CD4-positive, CD25-positive, alpha-beta regulatory T cell (primary cell): ENCODE data around the gene SWT1. TPM values are rescaled to one million over a fixed set of nuclear protein-coding genes. Genes with fewer than 3 reads are reported as not detected.

Experiments used
- ATAC-seq, 2 donors: fragments of 150-1000 bp; cut with Tn5 transposase; one replicate each; pipeline ENCODE4 v1.10.0; 2021; ENCODE audit warnings: low read depth in 2 of 2, moderate number of reproducible peaks in 2 of 2, moderate library complexity in 1 of 2
- DNase-seq, 3 donors: peaks; one replicate each; pipeline versions ENCODE4 v3.0.0 to v3.0.0-alpha.2; 2012 to 2022; ENCODE audit warnings: mixed read lengths in 1 of 3
- H3K27ac ChIP-seq: one replicate; pipeline ENCODE4 v1.7.0; 2013; ENCODE audit warnings: mild to moderate bottlenecking, low read length; ENCODE audit not compliant: insufficient read depth, poor library complexity, severe bottlenecking
- H3K27me3 ChIP-seq: one replicate; pipeline ENCODE4 v1.7.0; 2013; ENCODE audit warnings: low read length; ENCODE audit not compliant: control insufficient read depth, insufficient read depth
- H3K36me3 ChIP-seq: one replicate; pipeline ENCODE4 v1.7.0; 2013; ENCODE audit warnings: mild to moderate bottlenecking, low read length, moderate library complexity; ENCODE audit not compliant: control insufficient read depth, insufficient read depth
- H3K4me1 ChIP-seq: 2 replicates; pipeline ENCODE4 v1.7.0; 2013; ENCODE audit warnings: mild to moderate bottlenecking, low read length; ENCODE audit not compliant: insufficient read depth, control insufficient read depth, poor library complexity, severe bottlenecking
- H3K4me3 ChIP-seq: one replicate; pipeline ENCODE4 v1.7.0; 2013; ENCODE audit warnings: low read depth, mild to moderate bottlenecking, low read length, moderate library complexity
- H3K9me3 ChIP-seq, 2 experiments: 1 replicate in 1 of 2; 2 replicates in 1 of 2; pipeline ENCODE4 v1.7.0; 2013; ENCODE audit warnings: low read length in 2 of 2, mild to moderate bottlenecking in 1 of 2, moderate library complexity in 1 of 2; ENCODE audit not compliant: control insufficient read depth in 2 of 2
- H3K27ac Mint-ChIP-seq, 3 donors: one replicate each; pipeline ENCODE4 v1.8.0; 2020 to 2022; ENCODE audit warnings: mild to moderate bottlenecking in 3 of 3, mixed read lengths in 3 of 3, moderate library complexity in 2 of 3
- H3K27me3 Mint-ChIP-seq: one replicate; pipeline ENCODE4 v1.8.0; 2022; ENCODE audit warnings: mild to moderate bottlenecking, mixed read lengths
- H3K36me3 Mint-ChIP-seq: one replicate; pipeline ENCODE4 v1.8.0; 2020; ENCODE audit warnings: mixed read lengths
- H3K4me1 Mint-ChIP-seq, 4 donors: one replicate each; pipeline ENCODE4 v1.8.0; 2020 to 2022; ENCODE audit warnings: mixed read lengths in 4 of 4, mild to moderate bottlenecking in 1 of 4
- H3K4me3 Mint-ChIP-seq, 4 donors: one replicate each; pipeline ENCODE4 v1.8.0; 2020 to 2022; ENCODE audit warnings: mild to moderate bottlenecking in 4 of 4, mixed read lengths in 4 of 4, moderate library complexity in 3 of 4
- H3K9me3 Mint-ChIP-seq, 7 donors: one replicate each; pipeline ENCODE4 v1.8.0; 2020 to 2022; ENCODE audit warnings: mixed read lengths in 7 of 7, mild to moderate bottlenecking in 3 of 7, moderate library complexity in 2 of 7
- polyA plus RNA-seq, 4 donors: library from polyadenylated mRNA; unstranded; fragments of 300-500 nt; fragmentation: Illumina TruSeq; gene quantifications; one replicate each; pipeline ENCODE4 v1.2.3, GENCODE V29; 2021
- total RNA-seq: library from RNA; stranded (reverse); gene quantifications from one replicate; pipeline ENCODE4 v1.2.3, GENCODE V29; 2022

SWT1 gene
- total and polyA plus RNA-seq, 5 donors from 2014 or later: 6.0 to 9.8 (median 8.1) TPM

DNA sequence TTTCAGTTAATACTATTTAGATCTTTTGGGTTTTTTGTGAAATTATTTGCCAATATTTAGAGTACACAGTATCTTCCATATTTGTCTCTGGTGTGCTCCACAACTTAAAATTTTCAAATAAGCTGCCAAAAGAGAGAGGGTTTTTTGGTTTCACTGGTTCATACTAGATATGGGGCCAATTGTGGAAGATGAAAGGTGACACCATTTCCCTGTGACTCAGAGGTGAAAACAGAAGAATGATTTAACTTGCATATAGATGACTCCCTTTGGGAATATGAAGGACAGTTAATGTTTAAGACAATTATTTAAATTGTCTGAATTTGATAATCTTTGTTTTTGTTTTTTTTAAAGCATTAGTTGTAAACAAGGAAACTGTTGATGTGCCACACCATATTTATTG lies 122.6 kb downstream of the SWT1 start:
- H3K27ac ChIP-seq: no peak overlapping the region
- Mint-ChIP-seq H3K4me3 (no peak overlapping the region), H3K9me3 (peaks cover 0 to 12% (median 2%) of the 10 kb centered on the region in 7 donors), H3K4me1 (peaks cover 36 to 56% (median 48%) of the 10 kb centered on the region in 4 donors), H3K36me3 (peaks cover 18% of the 10 kb centered on the region), H3K27ac (peak overlapping the region in 2 of 3 donors; percentile 4 to 91), H3K27me3 (no peaks in the 10 kb centered on the region)
- H3K27me3 ChIP-seq: no peaks in the 10 kb centered on the region
- ATAC-seq: no peak
- no peaks in the 10 kb centered on the region for H3K9me3 ChIP-seq
- no peak for DNase-seq
- no peak overlapping the region for H3K4me3 ChIP-seq
- no peaks in the 10 kb centered on the region for H3K36me3 ChIP-seq
- H3K4me1 ChIP-seq: peaks cover 43% of the 10 kb centered on the region

DNA sequence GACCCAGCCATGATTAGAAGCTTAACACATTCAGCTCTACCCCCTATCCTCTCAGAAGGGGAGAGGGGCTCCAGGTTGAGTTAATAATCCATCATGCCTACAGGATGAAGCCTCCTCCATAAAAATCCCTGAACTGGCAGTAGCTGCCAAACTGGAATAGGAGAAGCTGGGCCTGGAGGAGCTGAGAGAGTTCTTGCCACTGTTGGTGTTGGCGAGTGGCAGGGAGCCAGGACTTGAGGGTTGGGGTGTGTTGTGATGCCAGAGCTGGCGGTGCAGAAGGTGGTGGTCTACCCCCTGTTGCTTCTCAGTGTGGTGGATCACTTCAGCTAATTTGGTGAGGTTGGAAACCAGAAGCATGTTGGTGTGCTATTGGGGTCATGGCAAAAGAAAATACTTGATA lies 123.6 kb downstream of the SWT1 start:
- H3K4me3 ChIP-seq: peak overlapping the region; percentile 37

DNA sequence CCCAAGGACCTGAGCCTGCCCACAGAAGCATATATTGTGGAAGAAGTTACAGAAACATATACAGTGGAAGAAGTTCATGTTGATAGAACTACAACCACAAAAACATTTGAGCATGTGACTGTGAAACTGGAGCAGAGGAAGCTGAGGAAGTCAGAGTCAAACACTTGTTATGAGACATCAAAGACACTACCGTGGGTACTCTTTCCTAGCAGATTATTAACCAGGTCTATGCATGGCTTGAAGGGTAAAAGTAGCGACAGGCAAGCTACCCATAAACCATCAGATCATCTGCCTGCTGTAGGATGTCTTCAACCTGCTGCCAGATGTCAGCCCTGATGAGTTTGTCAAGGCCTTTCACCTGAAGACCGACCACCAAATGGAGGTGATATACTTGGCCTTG lies 124.3 kb downstream of the SWT1 start:
- no peaks in the 10 kb centered on the region for H3K36me3 ChIP-seq
- H3K9me3 ChIP-seq: no peaks in the 10 kb centered on the region
- peak overlapping the region; percentile 91 to 99 (median 96) for H3K27ac Mint-ChIP-seq
- peak overlapping the region; percentile 63 to 84 (median 78) for H3K4me3 Mint-ChIP-seq
- peaks cover 49% of the 10 kb centered on the region for H3K4me1 ChIP-seq
- no peaks in the 10 kb centered on the region for H3K27me3 Mint-ChIP-seq
- H3K27ac ChIP-seq: peak overlapping the region; percentile 65
- H3K36me3 Mint-ChIP-seq: peaks cover 18% of the 10 kb centered on the region
- H3K27me3 ChIP-seq: no peaks in the 10 kb centered on the region
- DNase-seq (peak in 2 of 3 donors; percentile 69 to 84), ATAC-seq (peak; percentile 92 to 96)
- H3K4me3 ChIP-seq: peak overlapping the region; percentile 37
- peaks cover 36 to 72% (median 59%) of the 10 kb centered on the region in 4 donors for H3K4me1 Mint-ChIP-seq
- H3K9me3 Mint-ChIP-seq: peaks cover 0 to 12% (median 2%) of the 10 kb centered on the region in 7 donors

More for the DNA sequence above, 123.6 kb downstream of the SWT1 start:
- no peaks in the 10 kb centered on the region for H3K36me3 ChIP-seq
- H3K36me3 Mint-ChIP-seq: peaks cover 18% of the 10 kb centered on the region
- peak overlapping the region; percentile 91 to 99 (median 96) for H3K27ac Mint-ChIP-seq
- H3K4me1 ChIP-seq: peaks cover 49% of the 10 kb centered on the region
- H3K9me3 Mint-ChIP-seq: peaks cover 0 to 12% (median 2%) of the 10 kb centered on the region in 7 donors
- H3K9me3 ChIP-seq: no peaks in the 10 kb centered on the region
- DNase-seq (no peak), ATAC-seq (no peak)
- peak overlapping the region in 3 of 4 donors; percentile 77 to 84 (median 79) for H3K4me3 Mint-ChIP-seq
- peaks cover 36 to 66% (median 57%) of the 10 kb centered on the region in 4 donors for H3K4me1 Mint-ChIP-seq
- peak overlapping the region; percentile 65 for H3K27ac ChIP-seq
- no peaks in the 10 kb centered on the region for H3K27me3 Mint-ChIP-seq
- H3K27me3 ChIP-seq: no peaks in the 10 kb centered on the region

DNA sequence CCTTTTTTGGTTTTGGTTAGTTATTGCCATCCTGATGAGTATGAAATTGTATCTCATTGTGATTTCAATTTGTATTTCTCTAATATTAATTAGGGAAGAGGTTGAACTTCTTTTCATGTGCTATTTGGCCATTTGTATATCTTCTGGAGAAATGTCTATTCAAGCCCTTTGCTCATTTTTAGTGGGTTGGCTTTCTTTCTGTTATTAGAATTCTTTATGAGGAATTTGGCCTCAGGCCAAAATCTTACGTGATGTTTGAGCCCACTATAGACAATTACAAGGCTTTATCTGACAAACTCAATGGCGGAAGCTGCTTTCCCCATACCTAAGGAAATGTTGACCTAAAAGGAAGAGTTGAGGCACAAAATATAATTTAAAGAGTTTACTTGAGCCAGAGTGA lies 127.1 kb downstream of the SWT1 start:
- Mint-ChIP-seq H3K4me3 (no peak overlapping the region), H3K36me3 (peaks cover 9% of the 10 kb centered on the region), H3K27ac (peak overlapping the region in 2 of 3 donors; percentile 19 to 45), H3K4me1 (peaks cover 38 to 87% (median 65%) of the 10 kb centered on the region in 4 donors), H3K9me3 (peaks cover 0 to 12% (median 3%) of the 10 kb centered on the region in 7 donors), H3K27me3 (no peaks in the 10 kb centered on the region)
- H3K27ac ChIP-seq: no peak overlapping the region
- no peak overlapping the region for H3K4me3 ChIP-seq
- DNase-seq (no peak), ATAC-seq (no peak)
- H3K27me3 ChIP-seq: no peaks in the 10 kb centered on the region
- H3K36me3 ChIP-seq: no peaks in the 10 kb centered on the region
- no peaks in the 10 kb centered on the region for H3K9me3 ChIP-seq
- H3K4me1 ChIP-seq: peaks cover 49% of the 10 kb centered on the region

DNA sequence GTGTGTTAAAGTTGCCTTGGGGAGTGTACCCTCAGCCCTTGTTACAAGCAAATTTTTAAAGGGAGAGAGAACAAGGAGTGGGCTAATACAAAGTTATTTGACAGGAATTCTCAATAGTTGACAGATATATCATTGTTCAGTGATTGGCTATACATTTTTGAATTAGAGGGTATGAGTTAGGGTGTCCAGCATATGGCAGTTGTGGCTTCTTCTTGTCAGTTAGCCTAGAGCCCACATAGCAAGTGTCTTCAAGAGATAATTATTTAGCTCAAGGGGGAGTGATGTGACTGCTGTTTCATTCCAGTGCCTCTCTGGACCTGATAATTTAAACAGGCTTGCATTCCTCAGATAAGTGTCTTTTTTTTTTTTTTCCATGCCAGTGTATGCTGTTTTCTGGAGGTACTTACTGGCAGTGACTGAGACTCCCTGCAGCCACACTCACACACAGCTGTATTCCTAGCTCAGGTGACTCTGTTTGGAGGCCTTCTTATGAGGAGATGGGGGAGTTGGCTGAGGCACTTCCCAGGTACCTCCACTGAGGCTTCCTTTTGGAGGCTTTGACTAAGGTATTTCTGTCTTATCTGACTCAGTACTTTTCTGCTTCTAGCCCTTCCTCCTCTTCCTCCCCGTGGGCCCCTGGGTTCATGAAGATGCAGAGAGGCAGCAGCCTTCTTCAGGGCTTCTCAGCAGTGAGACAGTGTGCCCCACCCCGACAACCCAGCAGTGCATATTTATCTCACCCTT lies 127.7 kb downstream of the SWT1 start:
- H3K27me3 ChIP-seq: no peaks in the 10 kb centered on the region
- Mint-ChIP-seq H3K36me3 (peaks cover 9% of the 10 kb centered on the region), H3K27ac (peak overlapping the region; percentile 8 to 63 (median 33)), H3K4me3 (peak overlapping the region; percentile 9 to 89 (median 42)), H3K4me1 (peaks cover 37 to 88% (median 62%) of the 10 kb centered on the region in 4 donors), H3K9me3 (peaks cover 0 to 8% (median 3%) of the 10 kb centered on the region in 7 donors), H3K27me3 (no peaks in the 10 kb centered on the region)
- no peak overlapping the region for H3K4me3 ChIP-seq
- DNase-seq (peak in 1 of 3 donors; percentile 35), ATAC-seq (no peak)
- H3K4me1 ChIP-seq: peaks cover 49% of the 10 kb centered on the region
- no peaks in the 10 kb centered on the region for H3K36me3 ChIP-seq
- H3K9me3 ChIP-seq: no peaks in the 10 kb centered on the region
- no peak overlapping the region for H3K27ac ChIP-seq

DNA sequence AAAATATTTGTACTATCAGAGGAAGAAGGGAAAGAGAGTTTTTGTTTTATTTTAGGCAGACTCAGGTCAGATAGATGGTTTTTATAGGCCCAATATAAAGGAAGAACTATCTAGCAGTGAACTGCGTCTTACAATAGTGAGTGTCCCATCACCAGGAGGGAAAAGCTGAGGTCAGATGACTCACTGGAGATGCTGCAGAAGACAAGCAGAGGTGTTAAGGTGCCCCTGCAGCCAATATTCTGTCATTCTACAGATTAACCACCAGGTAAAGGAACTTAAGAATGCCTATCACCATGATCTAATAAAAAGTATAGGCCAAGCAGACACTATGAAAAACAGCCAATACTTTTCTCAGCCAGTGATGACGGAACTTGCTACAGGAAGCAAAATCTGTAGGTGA lies 130.5 kb downstream of the SWT1 start:
- Mint-ChIP-seq H3K27me3 (no peaks in the 10 kb centered on the region), H3K9me3 (peaks cover 0 to 5% (median 0%) of the 10 kb centered on the region in 7 donors), H3K4me3 (no peak overlapping the region), H3K4me1 (peaks cover 20 to 75% (median 45%) of the 10 kb centered on the region in 4 donors), H3K36me3 (peaks cover 11% of the 10 kb centered on the region), H3K27ac (peak overlapping the region in 1 of 3 donors; percentile 86)
- H3K27me3 ChIP-seq: no peaks in the 10 kb centered on the region
- peaks cover 26% of the 10 kb centered on the region for H3K4me1 ChIP-seq
- DNase-seq: no peak
- ATAC-seq: no peak
- no peak overlapping the region for H3K4me3 ChIP-seq
- no peaks in the 10 kb centered on the region for H3K9me3 ChIP-seq
- H3K27ac ChIP-seq: no peak overlapping the region
- H3K36me3 ChIP-seq: no peaks in the 10 kb centered on the region

DNA sequence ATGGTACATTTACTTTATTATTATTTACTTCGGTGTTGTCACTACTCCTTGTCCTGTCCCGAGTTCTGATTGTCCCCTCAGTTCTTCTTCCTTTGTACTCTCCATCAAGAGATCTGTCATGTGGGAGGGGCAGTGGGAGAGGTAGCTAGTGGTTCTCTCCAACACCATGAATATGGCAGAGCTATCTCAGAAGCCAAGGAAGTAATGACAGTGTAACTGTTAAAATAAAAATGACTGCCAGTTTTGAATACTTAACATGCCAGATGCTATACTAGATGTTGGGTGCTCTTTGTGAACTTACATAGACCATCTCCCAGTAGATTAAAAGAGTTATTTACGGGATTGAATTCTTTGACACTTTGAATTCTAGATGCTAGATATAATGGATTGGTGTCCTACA lies 131.5 kb downstream of the SWT1 start:
- no peaks in the 10 kb centered on the region for H3K9me3 ChIP-seq

More for the DNA sequence above, 131.5 kb downstream of the SWT1 start:
- DNase-seq (no peak), ATAC-seq (no peak)
- no peak overlapping the region for H3K27ac ChIP-seq
- H3K27me3 ChIP-seq: no peaks in the 10 kb centered on the region
- Mint-ChIP-seq H3K36me3 (peaks cover 11% of the 10 kb centered on the region), H3K27ac (peak overlapping the region in 1 of 3 donors; percentile 17), H3K4me3 (no peak overlapping the region), H3K4me1 (peaks cover 16 to 74% (median 38%) of the 10 kb centered on the region in 4 donors), H3K9me3 (peaks cover 0 to 5% (median 0%) of the 10 kb centered on the region in 7 donors), H3K27me3 (no peaks in the 10 kb centered on the region)
- no peak overlapping the region for H3K4me3 ChIP-seq
- no peaks in the 10 kb centered on the region for H3K36me3 ChIP-seq
- peaks cover 16% of the 10 kb centered on the region for H3K4me1 ChIP-seq
